H9 (cell line): ENCODE data around the gene TMEM273. TPM values are rescaled to one million over a fixed set of nuclear protein-coding genes. Genes with fewer than 3 reads are reported as not detected.

ENCODE experiments used
- DNase-seq: peaks from one replicate; pipeline ENCODE4 v3.0.0-alpha.2; 2017
- H2AFZ ChIP-seq: one replicate; pipeline ENCODE4 v1.6.1; 2013; ENCODE audit warnings: mild to moderate bottlenecking, low read length, control low read depth, moderate library complexity
- H2AK5ac ChIP-seq: 2 replicates; pipeline ENCODE4 v1.6.1; 2013; ENCODE audit warnings: low read length, control low read depth, mixed read lengths; ENCODE audit not compliant: insufficient read length
- H2BK120ac ChIP-seq: one replicate; pipeline ENCODE4 v1.6.1; 2013; ENCODE audit warnings: low read depth, mild to moderate bottlenecking, low read length, control low read depth, inconsistent platforms; ENCODE audit not compliant: poor library complexity, severe bottlenecking
- H2BK12ac ChIP-seq: 2 replicates; pipeline ENCODE4 v1.6.1; 2013; ENCODE audit warnings: low read length, control low read depth, mixed read lengths, low read depth; ENCODE audit not compliant: insufficient read length
- H2BK15ac ChIP-seq: 2 replicates; pipeline ENCODE4 v1.6.1; 2013; ENCODE audit warnings: low read depth, low read length, control low read depth
- H2BK20ac ChIP-seq: one replicate; pipeline ENCODE4 v1.6.1; 2013; ENCODE audit warnings: low read depth, mild to moderate bottlenecking, low read length, control low read depth, inconsistent platforms; ENCODE audit not compliant: poor library complexity, severe bottlenecking
- H2BK5ac ChIP-seq: 2 replicates; pipeline ENCODE4 v1.6.1; 2013; ENCODE audit warnings: low read length, control low read depth, mixed read lengths; ENCODE audit not compliant: insufficient read length
- H3K14ac ChIP-seq: 2 replicates; pipeline ENCODE4 v1.6.1; 2013; ENCODE audit warnings: low read length, control low read depth; ENCODE audit not compliant: insufficient read depth
- H3K18ac ChIP-seq: 2 replicates; pipeline ENCODE4 v1.6.1; 2013; ENCODE audit warnings: low read depth, mild to moderate bottlenecking, mixed read lengths, low read length, control low read depth; ENCODE audit not compliant: insufficient read length
- H3K23ac ChIP-seq: 2 replicates; pipeline ENCODE4 v1.6.1; 2013; ENCODE audit warnings: low read length, control low read depth, mixed read lengths, low read depth; ENCODE audit not compliant: insufficient read length
- H3K23me2 ChIP-seq: 2 replicates; pipeline ENCODE4 v1.6.1; 2013; ENCODE audit warnings: low read depth, mild to moderate bottlenecking, mixed read lengths, low read length, control low read depth; ENCODE audit not compliant: insufficient read length, poor library complexity, severe bottlenecking
- H3K27ac ChIP-seq: 2 replicates; pipeline ENCODE4 v1.5.1; 2013; ENCODE audit warnings: low read length, control low read depth, mixed read lengths, low read depth; ENCODE audit not compliant: insufficient read length
- H3K27me3 ChIP-seq: 2 replicates; pipeline ENCODE4 v1.6.1; 2013; ENCODE audit warnings: low read length, control low read depth, inconsistent platforms; ENCODE audit not compliant: insufficient read depth
- H3K4ac ChIP-seq: 2 replicates; pipeline ENCODE4 v1.6.1; 2013; ENCODE audit warnings: low read depth, mild to moderate bottlenecking, control low read depth, inconsistent platforms, low read length, moderate library complexity
- H3K4me1 ChIP-seq: 2 replicates; pipeline ENCODE4 v1.6.1; 2013; ENCODE audit warnings: low read length, control low read depth, inconsistent platforms; ENCODE audit not compliant: insufficient read depth
- H3K4me2 ChIP-seq: 2 replicates; pipeline ENCODE4 v1.6.1; 2013; ENCODE audit warnings: low read length, control low read depth, mixed read lengths; ENCODE audit not compliant: insufficient read length, insufficient read depth
- H3K56ac ChIP-seq: 2 replicates; pipeline ENCODE4 v1.6.1; 2013; ENCODE audit warnings: low read depth, mild to moderate bottlenecking, mixed read lengths, low read length, control low read depth; ENCODE audit not compliant: insufficient read length
- H3K79me1 ChIP-seq: 2 replicates; pipeline ENCODE4 v1.6.1; 2013; ENCODE audit warnings: low read depth, mild to moderate bottlenecking, moderate library complexity, low read length, control low read depth, inconsistent platforms; ENCODE audit not compliant: insufficient read depth, poor library complexity, severe bottlenecking
- H3K79me2 ChIP-seq: 2 replicates; pipeline ENCODE4 v1.6.1; 2013; ENCODE audit warnings: low read length, control low read depth, inconsistent platforms; ENCODE audit not compliant: insufficient read depth
- H3K9ac ChIP-seq: 2 replicates; pipeline ENCODE4 v1.6.1; 2013; ENCODE audit warnings: low read length, control low read depth, mixed read lengths; ENCODE audit not compliant: insufficient read length; ENCODE audit errors: extremely low read depth
- H3K9me3 ChIP-seq: one replicate; pipeline ENCODE4 v1.6.1; 2013; ENCODE audit warnings: low read depth, low read length, inconsistent platforms; ENCODE audit not compliant: control insufficient read depth
- H3T11ph ChIP-seq: one replicate; pipeline ENCODE4 v1.6.1; 2013; ENCODE audit warnings: mild to moderate bottlenecking, low read length, control low read depth, inconsistent platforms
- H4K20me1 ChIP-seq: one replicate; pipeline ENCODE4 v1.6.1; 2013; ENCODE audit not compliant: control insufficient read depth, insufficient read length, insufficient read depth
- H4K5ac ChIP-seq: 2 replicates; pipeline ENCODE4 v1.6.1; 2013; ENCODE audit warnings: low read depth, mild to moderate bottlenecking, mixed read lengths, low read length, control low read depth; ENCODE audit not compliant: insufficient read length
- H4K8ac ChIP-seq: replicated peaks from 2 replicates; pipeline ENCODE4 v1.6.1; 2013; ENCODE audit warnings: low read length, control low read depth, mixed read lengths, low read depth; ENCODE audit not compliant: insufficient read length
- H4K91ac ChIP-seq: 2 replicates; pipeline ENCODE4 v1.6.1; 2013; ENCODE audit warnings: low read depth, mild to moderate bottlenecking, moderate library complexity, mixed read lengths, low read length, control low read depth; ENCODE audit not compliant: insufficient read length
- H3K27ac Mint-ChIP-seq, 3 experiments: 2 replicates in 2 of 3; 3 replicates in 1 of 3; pipeline ENCODE4 v1.8.0; 2020 to 2021; ENCODE audit warnings: mixed read lengths in 3 of 3, mild to moderate bottlenecking in 1 of 3, moderate library complexity in 1 of 3
- H3K27me3 Mint-ChIP-seq: 2 replicates; pipeline ENCODE4 v1.8.0; 2021; ENCODE audit warnings: low read depth, mild to moderate bottlenecking, moderate library complexity, mixed read lengths
- H3K36me3 Mint-ChIP-seq, 3 experiments: 2 replicates in 2 of 3; 3 replicates in 1 of 3; pipeline ENCODE4 v1.8.0; 2020 to 2021; ENCODE audit warnings: low read depth in 3 of 3, mixed read lengths in 3 of 3; ENCODE audit not compliant: insufficient read depth in 1 of 3
- H3K4me1 Mint-ChIP-seq, 2 experiments: 2 replicates each; pipeline ENCODE4 v1.8.0; 2020; ENCODE audit warnings: mixed read lengths in 2 of 2
- H3K4me3 Mint-ChIP-seq, 2 experiments: 2 replicates in 1 of 2; 3 replicates in 1 of 2; pipeline ENCODE4 v1.8.0; 2020 to 2021; ENCODE audit warnings: mild to moderate bottlenecking in 2 of 2, mixed read lengths in 2 of 2, moderate library complexity in 1 of 2
- H3K9me3 Mint-ChIP-seq, 2 experiments: 2 replicates in 1 of 2; 3 replicates in 1 of 2; pipeline ENCODE4 v1.8.0; 2020; ENCODE audit warnings: mild to moderate bottlenecking in 2 of 2, mixed read lengths in 2 of 2, moderate library complexity in 1 of 2
- WGBS: extraction: QIAGEN DNeasy Blood & Tissue Kit; methylation state at CpG from one replicate; pipeline ENCODE4 v1.1.7; 2013; ENCODE audit warnings: missing lambda C conversion rate, low lambda C conversion rate, mixed read lengths; ENCODE audit not compliant: insufficient read length; ENCODE audit errors: extremely low coverage; 5-methylcytosine and 5-hydroxymethylcytosine counted together
- total RNA-seq: library from RNA; stranded (reverse); gene quantifications from 2 replicates; pipeline ENCODE4 v1.2.1, GENCODE V29; 2021
- TF ChIP-seq, protein P1 (sequence below): fragments of 200-600 bp; sonication (generic); conservative IDR thresholded peaks from 3 replicates; pipeline ENCODE4 v1.8.0; 2021; ENCODE audit warnings: antibody characterized with exemption, mild to moderate bottlenecking

Gene TMEM273
- total RNA-seq, 1 experiment from 2014 or later, result not detected

- Histone ChIP-seq H2BK20ac (no peak overlapping the region), H2AFZ (no peak overlapping the region), H2BK12ac (no peak overlapping the region), H3K56ac (no peak overlapping the region), H2BK15ac (no peak overlapping the region), H3K79me2 (no peaks in the 10 kb centered on the region), H4K8ac (no peak overlapping the region), H3K27ac (no peak overlapping the region), H3K14ac (no peak overlapping the region; the same call in 1 of the 2 replicates), H3K9ac (no peak overlapping the region), H4K20me1 (no peaks in the 10 kb centered on the region), H2BK5ac (no peak overlapping the region), H2BK120ac (no peak overlapping the region), H3K23ac (no peak overlapping the region), H3K18ac (no peak overlapping the region), H3K4ac (no peak overlapping the region), H3K9me3 (no peaks in the 10 kb centered on the region), H3K4me2 (no peak overlapping the region), H3T11ph (no peak overlapping the region), H4K91ac (no peak overlapping the region), H3K79me1 (no peaks in the 10 kb centered on the region), H3K4me1 (no peaks in the 10 kb centered on the region), H3K27me3 (no peaks in the 10 kb centered on the region), H3K23me2 (peaks cover 5% of the 10 kb centered on the region), H4K5ac (no peak overlapping the region), H2AK5ac (no peak overlapping the region)
- H3K27me3 Mint-ChIP-seq, result peaks cover 14% of the 10 kb centered on the region
- no peak for DNase-seq
- H3K36me3 Mint-ChIP-seq, result no peaks in the 10 kb centered on the region
- peaks cover 9 to 10% of the 10 kb centered on the region in 2 experiments; a peak in 3 of 4 replicates for H3K4me1 Mint-ChIP-seq
- no CpG with 5 or more reads among the region's 4 CpGs for WGBS
- no peak overlapping the region for H3K4me3 Mint-ChIP-seq
- H3K27ac Mint-ChIP-seq, result no peak overlapping the region
- TF ChIP-seq, protein P1, sequence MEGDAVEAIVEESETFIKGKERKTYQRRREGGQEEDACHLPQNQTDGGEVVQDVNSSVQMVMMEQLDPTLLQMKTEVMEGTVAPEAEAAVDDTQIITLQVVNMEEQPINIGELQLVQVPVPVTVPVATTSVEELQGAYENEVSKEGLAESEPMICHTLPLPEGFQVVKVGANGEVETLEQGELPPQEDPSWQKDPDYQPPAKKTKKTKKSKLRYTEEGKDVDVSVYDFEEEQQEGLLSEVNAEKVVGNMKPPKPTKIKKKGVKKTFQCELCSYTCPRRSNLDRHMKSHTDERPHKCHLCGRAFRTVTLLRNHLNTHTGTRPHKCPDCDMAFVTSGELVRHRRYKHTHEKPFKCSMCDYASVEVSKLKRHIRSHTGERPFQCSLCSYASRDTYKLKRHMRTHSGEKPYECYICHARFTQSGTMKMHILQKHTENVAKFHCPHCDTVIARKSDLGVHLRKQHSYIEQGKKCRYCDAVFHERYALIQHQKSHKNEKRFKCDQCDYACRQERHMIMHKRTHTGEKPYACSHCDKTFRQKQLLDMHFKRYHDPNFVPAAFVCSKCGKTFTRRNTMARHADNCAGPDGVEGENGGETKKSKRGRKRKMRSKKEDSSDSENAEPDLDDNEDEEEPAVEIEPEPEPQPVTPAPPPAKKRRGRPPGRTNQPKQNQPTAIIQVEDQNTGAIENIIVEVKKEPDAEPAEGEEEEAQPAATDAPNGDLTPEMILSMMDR, result no peak
- H3K9me3 Mint-ChIP-seq, result no peaks in the 10 kb centered on the region
These were observed 77.4 kb downstream of the TMEM273 start for GRCh38 chr10:49110684-49111319.
